CD14-positive monocyte (primary cell): ENCODE measurements around the gene MAMLD1. TPM values are rescaled to one million over a fixed set of nuclear protein-coding genes. Genes with fewer than 3 reads are reported as not detected.

ENCODE experiments used
- DNase-seq, 3 donors: peaks; one replicate each; pipeline ENCODE4 v3.0.0-alpha.2; 2011 to 2022
- H2AFZ ChIP-seq: 2 replicates; pipeline ENCODE4 v1.6.0; 2012; ENCODE audit warnings: mild to moderate bottlenecking, low read depth, low read length, inconsistent platforms; ENCODE audit not compliant: insufficient read depth, poor library complexity, severe bottlenecking
- H3K27ac ChIP-seq, 2 donors: 1 replicate in 1 of 2; 2 replicates in 1 of 2; pipeline ENCODE4 v1.5.1; 2012 to 2013; ENCODE audit warnings: low read length in 2 of 2, control low read depth in 1 of 2, inconsistent platforms in 1 of 2, low read depth in 1 of 2, mild to moderate bottlenecking in 1 of 2
- H3K27me3 ChIP-seq, 2 donors: one replicate each; pipeline versions ENCODE4 v1.6.0 to v1.6.1; 2011 to 2013; ENCODE audit warnings: low read length in 2 of 2; ENCODE audit not compliant: control insufficient read depth in 2 of 2, insufficient read depth in 2 of 2
- H3K36me3 ChIP-seq, 2 donors: replicated peaks in 1 of 2; 1 replicate in 1 of 2; 2 replicates in 1 of 2; pipeline versions ENCODE4 v1.5.1 to v1.6.1; 2012 to 2013; ENCODE audit warnings: low read length in 2 of 2, control low read depth in 1 of 2, inconsistent platforms in 1 of 2, mild to moderate bottlenecking in 1 of 2; ENCODE audit not compliant: insufficient read depth in 2 of 2, control insufficient read depth in 1 of 2
- H3K4me1 ChIP-seq, 2 donors: 1 replicate in 1 of 2; 2 replicates in 1 of 2; pipeline versions ENCODE4 v1.5.1 to v1.6.1; 2012 to 2013; ENCODE audit warnings: low read length in 2 of 2, control low read depth in 1 of 2, inconsistent platforms in 1 of 2, mild to moderate bottlenecking in 1 of 2, moderate library complexity in 1 of 2; ENCODE audit not compliant: insufficient read depth in 2 of 2, control insufficient read depth in 1 of 2
- H3K4me2 ChIP-seq: replicated peaks from 2 replicates; pipeline ENCODE3; 2012; ENCODE audit warnings: low read length, moderate library complexity, mild to moderate bottlenecking; ENCODE audit not compliant: poor library complexity, severe bottlenecking; ENCODE audit errors: extremely low read depth
- H3K4me3 ChIP-seq, 3 experiments: fragments of 200-600 bp in 1 of 3; sonication (generic) in 1 of 3; replicated peaks in 1 of 3; 1 replicate in 2 of 3; 2 replicates in 1 of 3; pipeline ENCODE4 v1.5.1; 2011 to 2013; ENCODE audit warnings: low read length in 3 of 3, mild to moderate bottlenecking in 3 of 3, control low read depth in 2 of 3, low read depth in 2 of 3, inconsistent platforms in 1 of 3, moderate library complexity in 1 of 3
- H3K79me2 ChIP-seq: 2 replicates; pipeline ENCODE4 v1.6.0; 2012; ENCODE audit warnings: mild to moderate bottlenecking, control low read depth, inconsistent platforms, low read length, moderate library complexity; ENCODE audit not compliant: insufficient read depth
- H3K9ac ChIP-seq: 2 replicates; pipeline ENCODE4 v1.6.0; 2017; ENCODE audit warnings: low read length, mild to moderate bottlenecking; ENCODE audit not compliant: insufficient read depth, poor library complexity, severe bottlenecking
- H3K9me3 ChIP-seq, 2 donors: replicated peaks in 1 of 2; 1 replicate in 1 of 2; 2 replicates in 1 of 2; pipeline versions ENCODE4 v1.5.1 to v1.6.1; 2012 to 2013; ENCODE audit warnings: low read length in 2 of 2, control low read depth in 1 of 2; ENCODE audit not compliant: control insufficient read depth in 1 of 2, insufficient read depth in 1 of 2
- H4K20me1 ChIP-seq: 2 replicates; pipeline ENCODE4 v1.6.0; 2012; ENCODE audit warnings: mild to moderate bottlenecking, low read length, control low read depth, moderate library complexity; ENCODE audit not compliant: insufficient read depth
- H3K27ac Mint-ChIP-seq, 7 donors: one replicate each; pipeline ENCODE4 v1.8.0; 2020; ENCODE audit warnings: mild to moderate bottlenecking in 7 of 7, mixed read lengths in 7 of 7, moderate library complexity in 6 of 7, inconsistent platforms in 2 of 7
- H3K27me3 Mint-ChIP-seq, 3 donors: one replicate each; pipeline ENCODE4 v1.8.0; 2021 to 2022; ENCODE audit warnings: low read depth in 3 of 3, mild to moderate bottlenecking in 3 of 3, mixed read lengths in 3 of 3, moderate library complexity in 3 of 3, inconsistent platforms in 1 of 3
- H3K36me3 Mint-ChIP-seq, 2 donors: one replicate each; pipeline ENCODE4 v1.8.0; 2020; ENCODE audit warnings: mixed read lengths in 2 of 2, inconsistent platforms in 1 of 2, mild to moderate bottlenecking in 1 of 2
- H3K4me1 Mint-ChIP-seq: one replicate; pipeline ENCODE4 v1.8.0; 2020; ENCODE audit warnings: mild to moderate bottlenecking, mixed read lengths
- H3K4me3 Mint-ChIP-seq, 2 donors: one replicate each; pipeline ENCODE4 v1.8.0; 2020; ENCODE audit warnings: mild to moderate bottlenecking in 2 of 2, mixed read lengths in 2 of 2, moderate library complexity in 1 of 2
- H3K9me3 Mint-ChIP-seq, 7 donors: one replicate each; pipeline ENCODE4 v1.8.0; 2020 to 2022; ENCODE audit warnings: mixed read lengths in 7 of 7, mild to moderate bottlenecking in 6 of 7, moderate library complexity in 6 of 7, inconsistent platforms in 2 of 7
- WGBS: methylation state at CpG from one replicate; pipeline ENCODE4 v1.1.5; 2013; ENCODE audit warnings: missing lambda C conversion rate; ENCODE audit not compliant: insufficient coverage; 5-methylcytosine and 5-hydroxymethylcytosine counted together
- intact Hi-C, 2 donors: fragments of 100-400 bp; cut with micrococcal nuclease; formaldehyde crosslinking; loops; one replicate each; pipeline versions ENCODE4 v1.15.0 to v1.15.1; 2023
- polyA plus RNA-seq, 3 donors: library from polyadenylated mRNA; depleted of rRNA in 1 of 3; unstranded in 2 of 3; stranded (reverse) in 1 of 3; fragments of 300-500 nt in 2 of 3; fragments of >200 nt in 1 of 3; fragmentation: Illumina TruSeq in 2 of 3; gene quantifications; 1 replicate in 2 of 3; 2 replicates in 1 of 3; pipeline ENCODE4 v1.2.3, GENCODE V29; 2012 to 2021
- TF ChIP-seq, protein P1 (sequence below): fragments of 200-600 bp; IDR thresholded peaks from one replicate; pipeline ENCODE4 v1.8.0; 2022; ENCODE audit warnings: antibody characterized with exemption, mild to moderate bottlenecking

MAMLD1 gene
- polyA plus RNA-seq, 3 donors: not detected

DNA sequence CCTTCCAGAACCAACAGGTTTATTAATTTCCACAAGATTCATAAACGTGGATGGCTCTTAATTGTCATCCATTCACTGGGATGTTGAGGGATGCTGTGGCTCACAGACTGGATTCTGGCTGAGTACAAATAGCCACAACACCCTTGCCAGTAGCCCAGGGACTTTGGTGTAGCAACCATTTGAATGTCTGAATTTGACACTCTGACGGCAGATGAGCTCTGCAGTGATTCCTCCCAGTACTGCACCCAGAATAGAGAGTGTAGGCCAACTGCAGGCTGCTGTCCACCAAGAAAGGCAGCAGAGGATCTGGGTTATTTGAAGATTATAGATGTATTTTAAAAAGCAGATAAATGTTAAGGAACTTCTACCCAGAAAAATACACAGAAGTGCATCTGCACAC is 15.6 kb upstream of the MAMLD1 start:
- Histone ChIP-seq H3K27ac (no peak overlapping the region), H2AFZ (no peak overlapping the region), H4K20me1 (no peaks in the 10 kb centered on the region), H3K27me3 (no peaks in the 10 kb centered on the region), H3K9ac (no peak overlapping the region), H3K4me1 (no peaks in the 10 kb centered on the region), H3K79me2 (no peaks in the 10 kb centered on the region), H3K36me3 (no peaks in the 10 kb centered on the region), H3K4me3 (no peak overlapping the region), H3K4me2 (no peak overlapping the region), H3K9me3 (no peaks in the 10 kb centered on the region)
- Mint-ChIP-seq H3K27ac (no peak overlapping the region), H3K4me1 (no peaks in the 10 kb centered on the region), H3K9me3 (peaks cover 0 to 2% (median 0%) of the 10 kb centered on the region in 7 donors), H3K4me3 (no peak overlapping the region), H3K36me3 (no peaks in the 10 kb centered on the region), H3K27me3 (peaks cover 0 to 10% (median 2%) of the 10 kb centered on the region in 3 donors)
- TF ChIP-seq, protein P1, sequence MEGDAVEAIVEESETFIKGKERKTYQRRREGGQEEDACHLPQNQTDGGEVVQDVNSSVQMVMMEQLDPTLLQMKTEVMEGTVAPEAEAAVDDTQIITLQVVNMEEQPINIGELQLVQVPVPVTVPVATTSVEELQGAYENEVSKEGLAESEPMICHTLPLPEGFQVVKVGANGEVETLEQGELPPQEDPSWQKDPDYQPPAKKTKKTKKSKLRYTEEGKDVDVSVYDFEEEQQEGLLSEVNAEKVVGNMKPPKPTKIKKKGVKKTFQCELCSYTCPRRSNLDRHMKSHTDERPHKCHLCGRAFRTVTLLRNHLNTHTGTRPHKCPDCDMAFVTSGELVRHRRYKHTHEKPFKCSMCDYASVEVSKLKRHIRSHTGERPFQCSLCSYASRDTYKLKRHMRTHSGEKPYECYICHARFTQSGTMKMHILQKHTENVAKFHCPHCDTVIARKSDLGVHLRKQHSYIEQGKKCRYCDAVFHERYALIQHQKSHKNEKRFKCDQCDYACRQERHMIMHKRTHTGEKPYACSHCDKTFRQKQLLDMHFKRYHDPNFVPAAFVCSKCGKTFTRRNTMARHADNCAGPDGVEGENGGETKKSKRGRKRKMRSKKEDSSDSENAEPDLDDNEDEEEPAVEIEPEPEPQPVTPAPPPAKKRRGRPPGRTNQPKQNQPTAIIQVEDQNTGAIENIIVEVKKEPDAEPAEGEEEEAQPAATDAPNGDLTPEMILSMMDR: no peak
- no CpG with 5 or more reads among the region's 2 CpGs for WGBS
- intact Hi-C loops: no loop called here
- DNase-seq: no peak

DNA sequence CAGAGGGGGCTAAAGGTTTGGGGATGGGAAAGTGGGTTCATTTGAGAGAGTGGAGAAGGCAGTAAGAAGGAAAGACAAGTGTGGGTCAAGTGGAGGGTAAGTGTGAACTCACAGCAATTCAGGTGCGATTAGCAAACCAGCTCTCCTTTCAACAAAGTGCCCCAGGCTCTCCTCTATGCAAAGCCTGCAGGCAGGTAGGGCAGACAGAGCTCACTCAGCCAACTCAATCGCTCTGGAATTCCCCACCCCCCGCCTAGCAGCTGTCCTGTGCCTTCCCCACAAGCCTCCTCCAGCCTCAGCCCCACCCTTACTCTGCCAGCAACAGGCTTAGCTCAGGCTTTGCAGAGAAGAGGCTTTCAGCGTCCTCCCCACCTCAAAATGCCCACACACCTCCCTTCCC is 14.8 kb upstream of the MAMLD1 start:
- Mint-ChIP-seq H3K27me3 (peaks cover 0 to 8% (median 2%) of the 10 kb centered on the region in 3 donors), H3K36me3 (no peaks in the 10 kb centered on the region), H3K4me3 (no peak overlapping the region), H3K27ac (no peak overlapping the region), H3K4me1 (no peaks in the 10 kb centered on the region), H3K9me3 (peaks cover 0 to 2% (median 0%) of the 10 kb centered on the region in 7 donors)
- no peaks in the 10 kb centered on the region for H3K4me1 ChIP-seq
- WGBS: 100% methylated on average over 1 of the region's 4 CpGs
- intact Hi-C loops: no loop called here
- H3K4me2 ChIP-seq: no peak overlapping the region
- H4K20me1 ChIP-seq: no peaks in the 10 kb centered on the region
- H2AFZ ChIP-seq: no peak overlapping the region
- no peaks in the 10 kb centered on the region for H3K27me3 ChIP-seq
- no peak overlapping the region for H3K4me3 ChIP-seq
- no peak overlapping the region for H3K9ac ChIP-seq
- TF ChIP-seq, protein P1: no peak
- no peak overlapping the region for H3K27ac ChIP-seq
- no peaks in the 10 kb centered on the region for H3K9me3 ChIP-seq
- DNase-seq: no peak
- H3K36me3 ChIP-seq: no peaks in the 10 kb centered on the region
- no peaks in the 10 kb centered on the region for H3K79me2 ChIP-seq
